HUES64 (cell line): ENCODE results near the gene ABTB1. TPM values are rescaled to one million over a fixed set of nuclear protein-coding genes. Genes with fewer than 3 reads are reported as not detected.

Experiments
- H3K27ac ChIP-seq: 2 replicates; pipeline ENCODE4 v1.7.0; 2013; ENCODE audit warnings: low read depth, low read length, inconsistent platforms
- H3K27me3 ChIP-seq: 2 replicates; pipeline ENCODE4 v1.6.1; 2013; ENCODE audit warnings: mild to moderate bottlenecking, low read length; ENCODE audit not compliant: insufficient read depth
- H3K36me3 ChIP-seq: 2 replicates; pipeline ENCODE4 v1.6.1; 2013; ENCODE audit warnings: mild to moderate bottlenecking, low read length; ENCODE audit not compliant: insufficient read depth
- H3K4me1 ChIP-seq: 2 replicates; pipeline ENCODE4 v1.6.1; 2013; ENCODE audit warnings: mild to moderate bottlenecking, low read length, moderate library complexity; ENCODE audit not compliant: insufficient read depth
- H3K4me3 ChIP-seq: 2 replicates; pipeline ENCODE4 v1.5.1; 2013; ENCODE audit warnings: mild to moderate bottlenecking, low read length, moderate library complexity
- H3K9ac ChIP-seq: 2 replicates; pipeline ENCODE4 v1.6.1; 2013; ENCODE audit warnings: mild to moderate bottlenecking, low read depth, low read length
- H3K9me3 ChIP-seq: 2 replicates; pipeline ENCODE4 v1.6.1; 2013; ENCODE audit warnings: low read depth, low read length; ENCODE audit not compliant: insufficient read depth
- WGBS: fragments of 150-250, 120-280 bp; methylation state at CpG from one replicate; pipeline ENCODE4 v1.1.7; 2013; ENCODE audit warnings: missing lambda C conversion rate; 5-methylcytosine and 5-hydroxymethylcytosine counted together
- polyA plus RNA-seq, 2 experiments: library from polyadenylated mRNA; stranded (reverse); fragments of 50-300 nt; gene quantifications; one replicate each; pipeline ENCODE4 v1.2.3, GENCODE V29; 2013

ABTB1 gene
- 2.9 TPM for polyA plus RNA-seq (2013, experiment 1 of 2)
- polyA plus RNA-seq (2013, experiment 2 of 2), result 4.4 TPM

- no peaks in the 10 kb centered on the region; the same call in 1 of the 2 replicates for H3K4me1 ChIP-seq
- H3K27ac ChIP-seq, result peak within 1 kb of the TSS; percentile 35; the same call in 1 of the 2 replicates
- no peaks in the 10 kb centered on the region for H3K9me3 ChIP-seq
- no peaks in the 10 kb centered on the region for H3K36me3 ChIP-seq
- WGBS, result under 1% methylated on average over 102 of the region's 102 CpGs
- peak within 1 kb of the TSS; percentile 86 for H3K9ac ChIP-seq
- peak within 1 kb of the TSS; percentile 83 for H3K4me3 ChIP-seq
- peaks cover 16% of the 10 kb centered on the region; the same call in 1 of the 2 replicates for H3K27me3 ChIP-seq
These were observed at the start of gene ABTB1 for GRCh38 chr3:127672429-127673190. Gene ABTB1 (plus strand): TSS chr3:127672952. CDS start chr3:127673026, 74 bp downstream.

- Histone ChIP-seq H3K4me3 (no peak overlapping the region), H3K9ac (no peak overlapping the region), H3K4me1 (no peaks in the 10 kb centered on the region), H3K9me3 (peaks cover 6% of the 10 kb centered on the region; the same call in 1 of the 2 replicates), H3K27ac (no peak overlapping the region), H3K36me3 (peaks cover 38% of the 10 kb centered on the region), H3K27me3 (peaks cover 32% of the 10 kb centered on the region)
- WGBS, result 96% methylated on average over 4 of the region's 5 CpGs
These were observed 48.7 kb upstream of the ABTB1 start for GRCh38 chr3:127624063-127624462.

DNA sequence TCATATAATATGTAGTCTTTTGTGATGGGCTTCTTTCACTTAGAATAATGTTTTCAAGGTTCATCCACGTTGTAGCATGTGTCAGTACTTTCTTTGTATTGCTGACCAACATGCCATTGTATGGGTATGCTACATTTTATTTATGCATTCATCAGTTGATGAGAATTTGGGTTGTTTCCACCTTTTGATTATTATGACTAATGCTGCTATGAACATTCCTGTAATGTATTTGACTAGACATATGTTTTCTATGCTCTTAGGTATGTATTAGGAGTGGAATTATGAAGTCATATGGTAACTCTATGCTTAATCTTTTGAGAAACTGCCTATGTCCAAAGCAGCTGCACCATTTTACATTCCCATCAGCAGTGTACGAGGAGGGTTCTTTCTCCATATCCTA, 46.9 kb upstream of the ABTB1 start:
- H3K4me1 ChIP-seq, result no peaks in the 10 kb centered on the region
- 94% methylated on average over 2 of the region's 2 CpGs for WGBS
- H3K27me3 ChIP-seq, result peaks cover 47% of the 10 kb centered on the region
- H3K4me3 ChIP-seq, result no peak overlapping the region
- peaks cover 6% of the 10 kb centered on the region; the same call in 1 of the 2 replicates for H3K9me3 ChIP-seq
- H3K27ac ChIP-seq, result no peak overlapping the region
- peaks cover 21% of the 10 kb centered on the region for H3K36me3 ChIP-seq
- no peak overlapping the region for H3K9ac ChIP-seq

DNA sequence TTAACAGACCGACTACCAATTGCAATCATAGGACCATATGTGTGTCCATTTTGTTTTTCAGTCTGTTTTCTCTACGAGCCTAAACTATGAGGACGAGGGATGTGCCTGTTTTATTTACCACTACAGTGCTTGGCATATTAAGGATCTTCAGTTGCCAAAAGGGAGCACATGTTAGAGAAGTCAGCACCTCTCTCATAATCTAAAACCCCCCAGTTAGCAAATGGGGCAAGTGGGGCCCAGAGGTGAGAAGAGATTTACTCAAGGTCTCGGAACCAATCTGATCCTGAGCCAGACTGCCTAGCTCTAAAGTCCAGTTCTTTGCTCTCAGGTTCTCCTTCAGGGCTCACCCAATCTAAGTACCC, 44.3 kb upstream of the ABTB1 start:
- Histone ChIP-seq H3K4me1 (0 out of 2 replicates have a peak, but pooled peaks cover 3% of the 10 kb centered on the region), H3K9ac (no peak overlapping the region), H3K4me3 (no peak overlapping the region), H3K36me3 (no peaks in the 10 kb centered on the region), H3K27ac (no peak overlapping the region), H3K27me3 (peaks cover 47% of the 10 kb centered on the region), H3K9me3 (peaks cover 6% of the 10 kb centered on the region; the same call in 1 of the 2 replicates)
- WGBS, result 97% methylated on average over 4 of the region's 4 CpGs

DNA sequence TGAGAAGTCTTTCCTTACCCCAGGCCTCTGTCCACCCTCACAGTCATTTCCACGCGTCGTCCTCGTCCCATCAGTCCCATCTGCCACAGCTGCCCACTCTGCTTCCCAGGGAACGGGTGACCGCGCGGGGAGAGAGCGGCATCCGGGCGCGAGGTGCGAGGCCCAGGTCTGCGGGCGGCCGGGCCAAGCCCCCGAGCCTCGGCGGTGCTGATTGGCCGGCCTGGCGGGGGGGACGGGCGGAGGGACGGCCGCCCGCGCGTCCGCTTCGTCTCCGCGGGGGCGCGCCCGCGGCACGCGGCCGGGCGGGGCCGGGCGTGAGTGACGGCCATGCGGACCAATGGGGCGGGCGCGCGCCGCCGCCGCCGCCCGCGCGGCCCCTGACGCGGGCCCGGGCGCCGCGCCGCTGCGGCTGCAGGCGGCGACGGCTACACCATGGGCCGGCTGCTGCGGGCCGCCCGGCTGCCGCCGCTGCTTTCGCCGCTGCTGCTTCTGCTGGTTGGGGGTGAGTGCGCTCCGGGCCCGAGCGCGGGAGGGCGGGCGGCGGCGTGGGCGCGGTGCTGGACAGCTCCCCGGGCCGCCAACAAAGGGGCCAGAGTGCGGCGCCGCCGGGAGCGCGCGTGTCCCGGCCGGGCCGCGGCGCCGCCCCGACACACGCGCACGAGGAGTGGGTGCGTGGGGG, 43.8 kb upstream of the ABTB1 start, which contains the start of gene PODXL2:
TSS of gene PODXL2 (plus strand) at position 398 of the 679 bp plus-strand sequence. CDS start at position 433, 35 bp downstream.
- H3K4me1 ChIP-seq, result 0 out of 2 replicates have a peak, but pooled peaks cover 8% of the 10 kb centered on the region
- peak within 1 kb of the TSS; percentile 61 for H3K9ac ChIP-seq
- peaks cover 47% of the 10 kb centered on the region for H3K27me3 ChIP-seq
- peaks cover 6% of the 10 kb centered on the region; the same call in 1 of the 2 replicates for H3K9me3 ChIP-seq
- H3K4me3 ChIP-seq, result peak within 1 kb of the TSS; percentile 54
- no peaks in the 10 kb centered on the region for H3K36me3 ChIP-seq
- no peak within 1 kb of the TSS for H3K27ac ChIP-seq
- WGBS, result 3% methylated on average over 105 of the region's 105 CpGs

- peak overlapping the region; percentile 54 for H3K4me3 ChIP-seq
- WGBS, result 42% methylated on average over 65 of the region's 65 CpGs
- H3K9ac ChIP-seq, result peak overlapping the region; percentile 61
These were observed 43.0 kb upstream of the ABTB1 start for GRCh38 chr3:127629467-127630403.

GRCh38 chr3:127630811-127631714, 41.7 kb upstream of the ABTB1 start:
- 0 out of 2 replicates have a peak, but pooled peaks cover 8% of the 10 kb centered on the region for H3K4me1 ChIP-seq
- no peak overlapping the region for H3K27ac ChIP-seq
- H3K9ac ChIP-seq, result no peak overlapping the region
- H3K36me3 ChIP-seq, result no peaks in the 10 kb centered on the region
- H3K9me3 ChIP-seq, result peaks cover 6% of the 10 kb centered on the region; the same call in 1 of the 2 replicates
- 89% methylated on average over 11 of the region's 12 CpGs for WGBS
- H3K4me3 ChIP-seq, result no peak overlapping the region
- H3K27me3 ChIP-seq, result peaks cover 42% of the 10 kb centered on the region

More at GRCh38 chr3:127629467-127630403, 43.0 kb upstream of the ABTB1 start:
- Histone ChIP-seq H3K27me3 (peaks cover 47% of the 10 kb centered on the region), H3K36me3 (no peaks in the 10 kb centered on the region), H3K4me1 (0 out of 2 replicates have a peak, but pooled peaks cover 8% of the 10 kb centered on the region), H3K9me3 (peaks cover 6% of the 10 kb centered on the region; the same call in 1 of the 2 replicates), H3K27ac (no peak overlapping the region)

DNA sequence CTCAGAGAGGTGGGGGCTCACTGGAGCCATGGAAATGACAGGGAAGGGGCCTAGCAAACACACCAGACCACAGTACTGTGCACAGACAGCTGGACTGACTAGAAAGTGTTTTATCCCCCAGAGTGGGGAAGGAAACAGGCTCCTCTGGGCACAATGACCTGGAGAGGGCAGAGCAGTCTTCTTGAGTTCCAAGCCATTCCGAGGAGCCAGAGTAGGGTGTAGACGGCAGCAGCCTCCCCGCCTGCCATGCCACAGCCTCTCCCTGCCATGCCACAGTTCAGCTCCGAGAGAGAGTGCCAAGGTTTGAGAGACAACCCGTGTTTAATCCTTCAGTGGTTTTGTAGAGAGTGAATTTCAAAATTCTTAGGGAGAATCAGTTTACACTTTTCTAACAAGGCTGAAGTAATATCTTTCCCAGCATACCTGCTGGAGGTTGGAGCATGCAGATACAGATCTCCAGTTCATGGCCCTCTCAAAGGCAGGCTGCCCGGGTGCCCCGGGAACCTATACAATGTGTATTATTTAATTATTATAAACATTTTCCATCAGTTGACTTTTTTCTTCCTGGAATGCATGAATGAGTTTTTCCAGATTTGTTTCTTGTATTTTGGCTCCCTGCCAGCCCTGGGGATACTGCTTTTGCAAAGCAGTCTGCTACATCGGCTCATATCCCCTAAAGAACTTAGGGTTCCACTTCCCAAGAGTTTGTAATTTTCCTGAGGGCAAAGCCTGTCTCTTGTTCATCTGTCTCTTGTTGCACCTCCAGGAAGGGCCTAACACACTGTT, 40.5 kb upstream of the ABTB1 start:
- Histone ChIP-seq H3K36me3 (no peaks in the 10 kb centered on the region), H3K9me3 (peaks cover 6% of the 10 kb centered on the region; the same call in 1 of the 2 replicates), H3K9ac (no peak overlapping the region), H3K4me1 (0 out of 2 replicates have a peak, but pooled peaks cover 8% of the 10 kb centered on the region), H3K27me3 (peaks cover 32% of the 10 kb centered on the region), H3K27ac (no peak overlapping the region), H3K4me3 (no peak overlapping the region)
- WGBS, result 83% methylated on average over 6 of the region's 8 CpGs

DNA sequence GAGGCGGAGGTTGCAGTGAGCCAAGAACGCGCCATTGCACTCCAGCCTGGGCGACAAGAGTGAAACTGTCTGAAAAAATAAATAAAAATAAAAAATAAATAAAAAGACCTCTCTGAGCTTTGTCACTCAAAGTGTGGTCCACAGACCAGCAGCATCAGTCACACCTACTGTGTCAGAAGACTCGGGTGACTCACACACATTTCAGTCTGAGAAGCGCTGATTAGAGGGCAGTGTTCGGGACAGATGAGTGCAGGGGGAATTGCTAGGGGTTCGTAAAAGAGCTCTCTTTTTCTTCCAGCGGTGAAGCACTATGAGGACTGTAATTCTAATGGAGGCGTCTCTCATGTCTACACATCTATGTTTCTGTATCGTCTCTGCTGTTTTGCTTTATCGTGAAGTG, 38.1 kb upstream of the ABTB1 start:
- no peak overlapping the region for H3K4me3 ChIP-seq
- no peaks in the 10 kb centered on the region for H3K9me3 ChIP-seq
- no peak overlapping the region for H3K27ac ChIP-seq
- H3K9ac ChIP-seq, result no peak overlapping the region
- peaks cover 3% of the 10 kb centered on the region; the same call in 1 of the 2 replicates for H3K36me3 ChIP-seq
- 89% methylated on average over 10 of the region's 12 CpGs for WGBS
- 0 out of 2 replicates have a peak, but pooled peaks cover 8% of the 10 kb centered on the region for H3K4me1 ChIP-seq
- H3K27me3 ChIP-seq, result peaks cover 12% of the 10 kb centered on the region
